HEK293 (cell line): ENCODE measurements around the gene C1QL4.

Source experiments
- HOXD13 ChIP-seq: sonication (generic); formaldehyde crosslinking; IDR thresholded peaks from 2 replicates; pipeline ENCODE4 v1.8.0; 2022; ENCODE audit warnings: missing genetic modification reagents, borderline replicate concordance
- KLF9 ChIP-seq: fragments of 450-650 bp; formaldehyde crosslinking; IDR thresholded peaks from 2 replicates; pipeline ENCODE4 v1.5.1; 2016; ENCODE audit warnings: missing biosample characterization, missing genetic modification characterization, low read depth
- OSR2 ChIP-seq: fragments of 450-650 bp; formaldehyde crosslinking; IDR thresholded peaks from 2 replicates; pipeline ENCODE4 v1.5.1; 2016; ENCODE audit warnings: missing biosample characterization, missing genetic modification characterization
- OVOL3 ChIP-seq: fragments of 450-650 bp; formaldehyde crosslinking; IDR thresholded peaks from 2 replicates; pipeline ENCODE4 v1.5.1; 2016; ENCODE audit warnings: missing biosample characterization, missing genetic modification characterization
- REPIN1 ChIP-seq: fragments of 450-650 bp; formaldehyde crosslinking; IDR thresholded peaks from 2 replicates; pipeline ENCODE4 v1.5.1; 2017; ENCODE audit warnings: missing biosample characterization, missing genetic modification characterization, low read depth
- SP2 ChIP-seq: fragments of 450-650 bp; formaldehyde crosslinking; IDR thresholded peaks from 2 replicates; pipeline ENCODE4 v1.5.1; 2016; ENCODE audit warnings: missing biosample characterization, missing genetic modification characterization
- WT1 ChIP-seq: fragments of 450-650 bp; formaldehyde crosslinking; IDR thresholded peaks from 2 replicates; pipeline ENCODE4 v1.5.1; 2016; ENCODE audit warnings: missing biosample characterization, missing genetic modification characterization
- ZBTB21 ChIP-seq: fragments of 450-650 bp; formaldehyde crosslinking; IDR thresholded peaks from 2 replicates; pipeline ENCODE4 v1.5.1; 2017; ENCODE audit warnings: missing biosample characterization, missing genetic modification characterization
- ZFHX2 ChIP-seq: fragments of 450-650 bp; formaldehyde crosslinking; conservative IDR thresholded peaks from 2 replicates; pipeline ENCODE4 v1.5.1; 2016; ENCODE audit warnings: missing biosample characterization, missing genetic modification characterization
- ZFP3 ChIP-seq: fragments of 450-650 bp; formaldehyde crosslinking; IDR thresholded peaks from 2 replicates; pipeline ENCODE4 v1.5.1; 2016; ENCODE audit warnings: low read depth, missing biosample characterization, missing genetic modification characterization
- ZNF140 ChIP-seq: fragments of 450-650 bp; formaldehyde crosslinking; IDR thresholded peaks from 2 replicates; pipeline ENCODE4 v1.5.1; 2016; ENCODE audit warnings: missing biosample characterization, missing genetic modification characterization
- ZNF155 ChIP-seq: fragments of 450-650 bp; formaldehyde crosslinking; IDR thresholded peaks from 2 replicates; pipeline ENCODE4 v1.5.1; 2016; ENCODE audit warnings: missing biosample characterization, missing genetic modification characterization
- ZNF24 ChIP-seq: fragments of 450-650 bp; formaldehyde crosslinking; IDR thresholded peaks from 2 replicates; pipeline ENCODE4 v1.5.1; 2016; ENCODE audit warnings: missing biosample characterization, missing genetic modification characterization
- ZNF292 ChIP-seq: fragments of 450-650 bp; formaldehyde crosslinking; IDR thresholded peaks from 2 replicates; pipeline ENCODE4 v1.5.1; 2016; ENCODE audit warnings: low read depth, missing biosample characterization, missing genetic modification characterization, borderline replicate concordance
- ZNF473 ChIP-seq: fragments of 450-650 bp; formaldehyde crosslinking; IDR thresholded peaks from 2 replicates; pipeline ENCODE4 v1.5.1; 2017; ENCODE audit warnings: missing biosample characterization, missing genetic modification characterization
- ZNF501 ChIP-seq: fragments of 450-650 bp; formaldehyde crosslinking; IDR thresholded peaks from 2 replicates; pipeline ENCODE4 v1.5.1; 2016; ENCODE audit warnings: missing biosample characterization, missing genetic modification characterization
- ZNF530 ChIP-seq: fragments of 450-650 bp; formaldehyde crosslinking; IDR thresholded peaks from 2 replicates; pipeline ENCODE4 v1.5.1; 2016; ENCODE audit warnings: low read depth, missing biosample characterization, missing genetic modification characterization
- ZNF555 ChIP-seq: fragments of 450-650 bp; formaldehyde crosslinking; conservative IDR thresholded peaks from 2 replicates; pipeline ENCODE4 v1.5.1; 2017; ENCODE audit warnings: missing biosample characterization, mild to moderate bottlenecking, missing genetic modification characterization, inconsistent platforms
- ZNF623 ChIP-seq: fragments of 450-650 bp; formaldehyde crosslinking; IDR thresholded peaks from 2 replicates; pipeline ENCODE4 v1.5.1; 2016; ENCODE audit warnings: missing biosample characterization, missing genetic modification characterization
- ZNF626 ChIP-seq: fragments of 450-650 bp; sonication (Bioruptor Pico); formaldehyde crosslinking; IDR thresholded peaks from 2 replicates; pipeline ENCODE4 v1.5.1; 2018; ENCODE audit warnings: missing biosample characterization, missing genetic modification characterization, inconsistent platforms
- TF ChIP-seq, protein P1 (sequence below): fragments of 450-650 bp; formaldehyde crosslinking; IDR thresholded peaks from 2 replicates; pipeline ENCODE4 v1.5.1; 2016; ENCODE audit warnings: missing biosample characterization, missing genetic modification characterization
- TF ChIP-seq, protein P2 (sequence below): fragments of 450-650 bp; formaldehyde crosslinking; IDR thresholded peaks from 2 replicates; pipeline ENCODE4 v1.5.1; 2016; ENCODE audit warnings: missing biosample characterization, missing genetic modification characterization
- TF ChIP-seq, protein P3 (sequence below): fragments of 450-650 bp; formaldehyde crosslinking; IDR thresholded peaks from 2 replicates; pipeline ENCODE4 v1.5.1; 2016; ENCODE audit warnings: missing biosample characterization, missing genetic modification characterization
- TF ChIP-seq, protein P4 (sequence below): fragments of 450-650 bp; formaldehyde crosslinking; optimal IDR thresholded peaks from 2 replicates; pipeline ENCODE3; 2016; ENCODE audit warnings: missing biosample characterization, mild to moderate bottlenecking, missing genetic modification characterization
- TF ChIP-seq, protein P5 (sequence below): fragments of 450-650 bp; formaldehyde crosslinking; IDR thresholded peaks from 2 replicates; pipeline ENCODE4 v1.5.1; 2017; ENCODE audit warnings: missing biosample characterization, mild to moderate bottlenecking, missing genetic modification characterization, moderate library complexity
- TF ChIP-seq, protein P6 (sequence below): fragments of 450-650 bp; formaldehyde crosslinking; IDR thresholded peaks from 2 replicates; pipeline ENCODE4 v1.5.1; 2016; ENCODE audit warnings: missing biosample characterization, missing genetic modification characterization
- TF ChIP-seq, protein P7 (sequence below): fragments of 450-650 bp; formaldehyde crosslinking; IDR thresholded peaks from 2 replicates; pipeline ENCODE4 v1.5.1; 2016; ENCODE audit warnings: missing biosample characterization, missing genetic modification characterization

The C1QL4 gene

DNA sequence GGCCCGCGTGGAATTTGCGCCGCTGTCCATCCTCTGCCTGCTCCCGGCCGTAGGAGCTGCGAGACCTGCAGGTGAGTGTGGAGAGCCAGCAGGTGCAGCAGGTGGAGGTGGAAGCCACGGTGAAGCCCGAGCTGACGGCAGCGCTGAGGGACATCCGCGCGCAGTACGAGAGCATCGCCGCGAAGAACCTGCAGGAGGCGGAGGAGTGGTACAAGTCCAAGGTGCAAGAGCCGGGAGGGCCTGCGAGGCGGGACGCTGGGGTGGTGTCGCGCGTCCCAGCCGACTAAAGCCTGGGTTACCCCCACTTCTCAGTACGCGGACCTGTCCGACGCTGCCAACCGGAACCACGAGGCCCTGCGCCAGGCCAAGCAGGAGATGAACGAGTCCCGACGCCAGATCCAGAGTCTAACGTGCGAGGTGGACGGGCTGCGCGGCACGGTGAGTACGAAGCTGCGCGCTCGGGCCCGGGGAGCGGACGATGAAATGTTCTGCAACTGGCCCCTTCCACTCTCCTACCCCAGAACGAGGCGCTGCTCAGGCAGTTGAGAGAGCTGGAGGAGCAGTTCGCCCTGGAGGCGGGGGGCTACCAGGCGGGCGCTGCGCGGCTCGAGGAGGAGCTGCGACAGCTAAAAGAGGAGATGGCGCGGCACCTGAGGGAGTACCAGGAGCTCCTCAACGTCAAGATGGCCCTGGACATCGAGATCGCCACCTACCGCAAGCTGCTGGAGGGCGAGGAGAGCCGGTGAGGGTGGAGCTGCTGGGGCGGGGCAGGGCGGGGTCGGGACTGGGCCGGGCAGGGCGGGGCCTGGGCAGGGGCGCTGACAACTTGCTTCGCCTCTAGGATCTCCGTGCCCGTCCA lies 39.9 kb downstream of the C1QL4 start (continued):
- TF ChIP-seq, protein P1, sequence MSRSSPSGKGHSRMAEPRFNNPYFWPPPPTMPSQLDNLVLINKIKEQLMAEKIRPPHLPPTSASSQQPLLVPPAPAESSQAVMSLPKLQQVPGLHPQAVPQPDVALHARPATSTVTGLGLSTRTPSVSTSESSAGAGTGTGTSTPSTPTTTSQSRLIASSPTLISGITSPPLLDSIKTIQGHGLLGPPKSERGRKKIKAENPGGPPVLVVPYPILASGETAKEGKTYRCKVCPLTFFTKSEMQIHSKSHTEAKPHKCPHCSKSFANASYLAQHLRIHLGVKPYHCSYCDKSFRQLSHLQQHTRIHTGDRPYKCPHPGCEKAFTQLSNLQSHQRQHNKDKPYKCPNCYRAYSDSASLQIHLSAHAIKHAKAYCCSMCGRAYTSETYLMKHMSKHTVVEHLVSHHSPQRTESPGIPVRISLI = no peak
- TF ChIP-seq ZNF555 (tag by site-specific recombination) = no peak
- TF ChIP-seq, protein P2, sequence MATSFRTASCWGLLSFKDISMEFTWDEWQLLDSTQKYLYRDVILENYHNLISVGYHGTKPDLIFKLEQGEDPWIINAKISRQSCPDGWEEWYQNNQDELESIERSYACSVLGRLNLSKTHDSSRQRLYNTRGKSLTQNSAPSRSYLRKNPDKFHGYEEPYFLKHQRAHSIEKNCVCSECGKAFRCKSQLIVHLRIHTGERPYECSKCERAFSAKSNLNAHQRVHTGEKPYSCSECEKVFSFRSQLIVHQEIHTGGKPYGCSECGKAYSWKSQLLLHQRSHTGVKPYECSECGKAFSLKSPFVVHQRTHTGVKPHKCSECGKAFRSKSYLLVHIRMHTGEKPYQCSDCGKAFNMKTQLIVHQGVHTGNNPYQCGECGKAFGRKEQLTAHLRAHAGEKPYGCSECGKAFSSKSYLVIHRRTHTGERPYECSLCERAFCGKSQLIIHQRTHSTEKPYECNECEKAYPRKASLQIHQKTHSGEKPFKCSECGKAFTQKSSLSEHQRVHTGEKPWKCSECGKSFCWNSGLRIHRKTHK (tag by site-specific recombination) = no peak
- TF ChIP-seq, protein P3, sequence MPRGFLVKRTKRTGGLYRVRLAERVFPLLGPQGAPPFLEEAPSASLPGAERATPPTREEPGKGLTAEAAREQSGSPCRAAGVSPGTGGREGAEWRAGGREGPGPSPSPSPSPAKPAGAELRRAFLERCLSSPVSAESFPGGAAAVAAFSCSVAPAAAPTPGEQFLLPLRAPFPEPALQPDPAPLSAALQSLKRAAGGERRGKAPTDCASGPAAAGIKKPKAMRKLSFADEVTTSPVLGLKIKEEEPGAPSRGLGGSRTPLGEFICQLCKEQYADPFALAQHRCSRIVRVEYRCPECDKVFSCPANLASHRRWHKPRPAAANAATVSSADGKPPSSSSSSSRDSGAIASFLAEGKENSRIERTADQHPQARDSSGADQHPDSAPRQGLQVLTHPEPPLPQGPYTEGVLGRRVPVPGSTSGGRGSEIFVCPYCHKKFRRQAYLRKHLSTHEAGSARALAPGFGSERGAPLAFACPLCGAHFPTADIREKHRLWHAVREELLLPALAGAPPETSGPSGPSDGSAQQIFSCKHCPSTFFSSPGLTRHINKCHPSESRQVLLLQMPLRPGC (tag by site-specific recombination) = no peak; the same call in 1 of the 2 replicates
- no peak for TF ChIP-seq REPIN1 (tag by site-specific recombination)
- TF ChIP-seq KLF9 (tag by site-specific recombination) = peak; percentile 62; the same call in 1 of the 2 replicates
- TF ChIP-seq ZNF155 = no peak
- peak; percentile 66; the same call in 1 of the 2 replicates for TF ChIP-seq ZNF24 (tag by site-specific recombination)
- TF ChIP-seq ZNF292 (tag by site-specific recombination) = no peak
- TF ChIP-seq SP2 (tag by site-specific recombination) = peak; percentile 55
- TF ChIP-seq, protein P4, sequence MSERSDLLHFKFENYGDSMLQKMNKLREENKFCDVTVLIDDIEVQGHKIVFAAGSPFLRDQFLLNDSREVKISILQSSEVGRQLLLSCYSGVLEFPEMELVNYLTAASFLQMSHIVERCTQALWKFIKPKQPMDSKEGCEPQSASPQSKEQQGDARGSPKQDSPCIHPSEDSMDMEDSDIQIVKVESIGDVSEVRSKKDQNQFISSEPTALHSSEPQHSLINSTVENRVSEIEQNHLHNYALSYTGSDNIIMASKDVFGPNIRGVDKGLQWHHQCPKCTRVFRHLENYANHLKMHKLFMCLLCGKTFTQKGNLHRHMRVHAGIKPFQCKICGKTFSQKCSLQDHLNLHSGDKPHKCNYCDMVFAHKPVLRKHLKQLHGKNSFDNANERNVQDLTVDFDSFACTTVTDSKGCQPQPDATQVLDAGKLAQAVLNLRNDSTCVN (tag by site-specific recombination) = peak; percentile 92
- no peak for TF ChIP-seq OVOL3 (tag by site-specific recombination)
- 0 out of 2 replicates have a peak, but pooled peaks have one; percentile 4 for TF ChIP-seq ZNF623 (tag by site-specific recombination)
- no peak for TF ChIP-seq ZFHX2 (tag by site-specific recombination)
- TF ChIP-seq ZNF501 (tag by site-specific recombination) = peak; percentile 91
- TF ChIP-seq HOXD13 = no peak
- TF ChIP-seq, protein P5, sequence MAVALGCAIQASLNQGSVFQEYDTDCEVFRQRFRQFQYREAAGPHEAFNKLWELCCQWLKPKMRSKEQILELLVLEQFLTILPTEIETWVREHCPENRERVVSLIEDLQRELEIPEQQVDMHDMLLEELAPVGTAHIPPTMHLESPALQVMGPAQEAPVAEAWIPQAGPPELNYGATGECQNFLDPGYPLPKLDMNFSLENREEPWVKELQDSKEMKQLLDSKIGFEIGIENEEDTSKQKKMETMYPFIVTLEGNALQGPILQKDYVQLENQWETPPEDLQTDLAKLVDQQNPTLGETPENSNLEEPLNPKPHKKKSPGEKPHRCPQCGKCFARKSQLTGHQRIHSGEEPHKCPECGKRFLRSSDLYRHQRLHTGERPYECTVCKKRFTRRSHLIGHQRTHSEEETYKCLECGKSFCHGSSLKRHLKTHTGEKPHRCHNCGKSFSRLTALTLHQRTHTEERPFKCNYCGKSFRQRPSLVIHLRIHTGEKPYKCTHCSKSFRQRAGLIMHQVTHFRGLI = no peak
- peak; percentile 29; the same call in 1 of the 2 replicates for TF ChIP-seq WT1
- peak; percentile 77 for TF ChIP-seq OSR2 (tag by site-specific recombination)
- TF ChIP-seq ZNF140 (tag by site-specific recombination) = no peak
- TF ChIP-seq, protein P6, sequence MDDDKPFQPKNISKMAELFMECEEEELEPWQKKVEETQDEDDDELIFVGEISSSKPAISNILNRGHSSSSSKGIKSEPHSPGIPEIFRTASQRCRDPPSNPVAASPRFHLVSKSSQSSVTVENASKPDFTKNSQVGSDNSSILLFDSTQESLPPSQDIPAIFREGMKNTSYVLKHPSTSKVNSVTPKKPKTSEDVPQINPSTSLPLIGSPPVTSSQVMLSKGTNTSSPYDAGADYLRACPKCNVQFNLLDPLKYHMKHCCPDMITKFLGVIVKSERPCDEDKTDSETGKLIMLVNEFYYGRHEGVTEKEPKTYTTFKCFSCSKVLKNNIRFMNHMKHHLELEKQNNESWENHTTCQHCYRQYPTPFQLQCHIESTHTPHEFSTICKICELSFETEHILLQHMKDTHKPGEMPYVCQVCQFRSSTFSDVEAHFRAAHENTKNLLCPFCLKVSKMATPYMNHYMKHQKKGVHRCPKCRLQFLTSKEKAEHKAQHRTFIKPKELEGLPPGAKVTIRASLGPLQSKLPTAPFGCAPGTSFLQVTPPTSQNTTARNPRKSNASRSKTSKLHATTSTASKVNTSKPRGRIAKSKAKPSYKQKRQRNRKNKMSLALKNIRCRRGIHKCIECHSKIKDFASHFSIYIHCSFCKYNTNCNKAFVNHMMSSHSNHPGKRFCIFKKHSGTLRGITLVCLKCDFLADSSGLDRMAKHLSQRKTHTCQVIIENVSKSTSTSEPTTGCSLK (tag by site-specific recombination) = no peak
- TF ChIP-seq ZFP3 (tag by site-specific recombination) = no peak
- TF ChIP-seq ZNF473 (tag by site-specific recombination) = no peak
- TF ChIP-seq ZNF530 (tag by site-specific recombination) = no peak
- TF ChIP-seq ZBTB21 (tag by site-specific recombination) = no peak
- no peak for TF ChIP-seq ZNF626 (tag by site-specific recombination)
- TF ChIP-seq, protein P7, sequence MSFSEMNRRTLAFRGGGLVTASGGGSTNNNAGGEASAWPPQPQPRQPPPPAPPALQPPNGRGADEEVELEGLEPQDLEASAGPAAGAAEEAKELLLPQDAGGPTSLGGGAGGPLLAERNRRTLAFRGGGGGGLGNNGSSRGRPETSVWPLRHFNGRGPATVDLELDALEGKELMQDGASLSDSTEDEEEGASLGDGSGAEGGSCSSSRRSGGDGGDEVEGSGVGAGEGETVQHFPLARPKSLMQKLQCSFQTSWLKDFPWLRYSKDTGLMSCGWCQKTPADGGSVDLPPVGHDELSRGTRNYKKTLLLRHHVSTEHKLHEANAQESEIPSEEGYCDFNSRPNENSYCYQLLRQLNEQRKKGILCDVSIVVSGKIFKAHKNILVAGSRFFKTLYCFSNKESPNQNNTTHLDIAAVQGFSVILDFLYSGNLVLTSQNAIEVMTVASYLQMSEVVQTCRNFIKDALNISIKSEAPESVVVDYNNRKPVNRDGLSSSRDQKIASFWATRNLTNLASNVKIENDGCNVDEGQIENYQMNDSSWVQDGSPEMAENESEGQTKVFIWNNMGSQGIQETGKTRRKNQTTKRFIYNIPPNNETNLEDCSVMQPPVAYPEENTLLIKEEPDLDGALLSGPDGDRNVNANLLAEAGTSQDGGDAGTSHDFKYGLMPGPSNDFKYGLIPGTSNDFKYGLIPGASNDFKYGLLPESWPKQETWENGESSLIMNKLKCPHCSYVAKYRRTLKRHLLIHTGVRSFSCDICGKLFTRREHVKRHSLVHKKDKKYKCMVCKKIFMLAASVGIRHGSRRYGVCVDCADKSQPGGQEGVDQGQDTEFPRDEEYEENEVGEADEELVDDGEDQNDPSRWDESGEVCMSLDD (tag by site-specific recombination) = peak; percentile 62
